K562 (cell line): ENCODE measurements around the gene KIAA1958.

Experiments used
- CHCHD3 ChIP-seq: fragments of 250-450 bp; sonication (Bioruptor Pico); IDR thresholded peaks from 2 replicates; pipeline ENCODE4 v2.1.2; 2022; ENCODE audit warnings: mild to moderate bottlenecking
- HMG20B ChIP-seq: fragments of 250-450 bp; sonication (Bioruptor Pico); IDR thresholded peaks from 2 replicates; pipeline ENCODE4 v1.5.0; 2021; ENCODE audit warnings: mild to moderate bottlenecking
- JUN ChIP-seq, 2 experiments: sonication (generic) in 1 of 2; formaldehyde crosslinking in 1 of 2; IDR thresholded peaks; 2 replicates each; pipeline versions ENCODE4 v1.6.1 to v1.8.0; 2012 to 2022; ENCODE audit warnings: borderline replicate concordance in 2 of 2, mild to moderate bottlenecking in 2 of 2, improper control_type of control experiment in 1 of 2, low read depth in 1 of 2, low read length in 1 of 2, missing genetic modification reagents in 1 of 2
- KLF10 ChIP-seq: fragments of 250-450 bp; sonication (Bioruptor Pico); IDR thresholded peaks from 2 replicates; pipeline ENCODE4 v1.6.1; 2021; ENCODE audit warnings: matching md5 sums
- RAD21 ChIP-seq, 2 experiments: fragments of 250-450 bp in 1 of 2; fragments of 450-650 bp in 1 of 2; sonication (Bioruptor Pico) in 1 of 2; formaldehyde crosslinking in 1 of 2; IDR thresholded peaks in 1 of 2; conservative IDR thresholded peaks in 1 of 2; 2 replicates each; pipeline versions ENCODE4 v1.4.0 to v1.8.0; 2020 to 2022; ENCODE audit warnings: mild to moderate bottlenecking in 2 of 2, moderate library complexity in 1 of 2
- TAF1 ChIP-seq: IDR thresholded peaks from 2 replicates; pipeline ENCODE4 v1.6.1; 2011; ENCODE audit warnings: mild to moderate bottlenecking, low read length, moderate library complexity; ENCODE audit not compliant: insufficient read depth, control insufficient read depth, severe bottlenecking; ENCODE audit errors: extremely low read depth
- ZNF384 ChIP-seq: IDR thresholded peaks from 2 replicates; pipeline ENCODE4 v1.6.1; 2012; ENCODE audit warnings: low read depth, low read length, improper control_type of control experiment
- TF ChIP-seq, protein P1 (sequence below): fragments of 450-650 bp; IDR thresholded peaks from 2 replicates; pipeline ENCODE4 v1.6.1; 2016
- TF ChIP-seq, protein P2 (sequence below), 3 experiments: IDR thresholded peaks in 2 of 3; conservative IDR thresholded peaks in 1 of 3; 2 replicates each; pipeline ENCODE4 v1.5.1; 2011 to 2012; ENCODE audit warnings: low read length in 3 of 3, mild to moderate bottlenecking in 3 of 3, control low read depth in 2 of 3, improper control_type of control experiment in 1 of 3, inconsistent platforms in 1 of 3, low read depth in 1 of 3, mixed read lengths in 1 of 3, moderate library complexity in 1 of 3; ENCODE audit not compliant: insufficient read depth in 2 of 3
- TF ChIP-seq, protein P3 (sequence below), 2 experiments: fragments of 450-650 bp; formaldehyde crosslinking in 1 of 2; IDR thresholded peaks; 2 replicates each; pipeline versions ENCODE4 v1.4.0 to v1.6.1; 2014 to 2020; ENCODE audit warnings: mild to moderate bottlenecking in 2 of 2, borderline replicate concordance in 1 of 2, low read depth in 1 of 2
- TF ChIP-seq, protein P4 (sequence below): fragments of 450-650 bp; IDR thresholded peaks from 2 replicates; pipeline ENCODE4 v1.6.1; 2016; ENCODE audit warnings: low read depth

DNA sequence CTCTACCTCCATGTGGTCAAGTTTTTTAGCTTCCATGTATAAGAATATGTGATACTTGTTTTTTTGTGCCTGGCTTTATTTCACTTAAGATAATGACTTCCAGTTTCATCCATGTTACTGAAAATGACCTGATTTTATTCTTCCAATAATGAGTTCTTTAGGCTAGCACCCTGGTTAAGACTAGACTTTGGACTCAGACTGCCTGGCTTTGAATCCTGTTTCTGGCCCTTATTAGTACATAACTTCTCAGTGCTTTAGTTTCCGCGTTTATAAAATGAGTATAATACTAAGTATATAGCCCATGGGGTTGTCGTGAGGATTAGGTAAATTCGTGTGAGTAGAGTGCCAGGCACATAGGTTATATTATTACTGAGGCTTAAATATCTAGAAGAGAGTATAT is 18.5 kb downstream of the KIAA1958 start:
- TF ChIP-seq, protein P1, sequence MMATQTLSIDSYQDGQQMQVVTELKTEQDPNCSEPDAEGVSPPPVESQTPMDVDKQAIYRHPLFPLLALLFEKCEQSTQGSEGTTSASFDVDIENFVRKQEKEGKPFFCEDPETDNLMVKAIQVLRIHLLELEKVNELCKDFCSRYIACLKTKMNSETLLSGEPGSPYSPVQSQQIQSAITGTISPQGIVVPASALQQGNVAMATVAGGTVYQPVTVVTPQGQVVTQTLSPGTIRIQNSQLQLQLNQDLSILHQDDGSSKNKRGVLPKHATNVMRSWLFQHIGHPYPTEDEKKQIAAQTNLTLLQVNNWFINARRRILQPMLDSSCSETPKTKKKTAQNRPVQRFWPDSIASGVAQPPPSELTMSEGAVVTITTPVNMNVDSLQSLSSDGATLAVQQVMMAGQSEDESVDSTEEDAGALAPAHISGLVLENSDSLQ: no peak
- TF ChIP-seq, protein P2, sequence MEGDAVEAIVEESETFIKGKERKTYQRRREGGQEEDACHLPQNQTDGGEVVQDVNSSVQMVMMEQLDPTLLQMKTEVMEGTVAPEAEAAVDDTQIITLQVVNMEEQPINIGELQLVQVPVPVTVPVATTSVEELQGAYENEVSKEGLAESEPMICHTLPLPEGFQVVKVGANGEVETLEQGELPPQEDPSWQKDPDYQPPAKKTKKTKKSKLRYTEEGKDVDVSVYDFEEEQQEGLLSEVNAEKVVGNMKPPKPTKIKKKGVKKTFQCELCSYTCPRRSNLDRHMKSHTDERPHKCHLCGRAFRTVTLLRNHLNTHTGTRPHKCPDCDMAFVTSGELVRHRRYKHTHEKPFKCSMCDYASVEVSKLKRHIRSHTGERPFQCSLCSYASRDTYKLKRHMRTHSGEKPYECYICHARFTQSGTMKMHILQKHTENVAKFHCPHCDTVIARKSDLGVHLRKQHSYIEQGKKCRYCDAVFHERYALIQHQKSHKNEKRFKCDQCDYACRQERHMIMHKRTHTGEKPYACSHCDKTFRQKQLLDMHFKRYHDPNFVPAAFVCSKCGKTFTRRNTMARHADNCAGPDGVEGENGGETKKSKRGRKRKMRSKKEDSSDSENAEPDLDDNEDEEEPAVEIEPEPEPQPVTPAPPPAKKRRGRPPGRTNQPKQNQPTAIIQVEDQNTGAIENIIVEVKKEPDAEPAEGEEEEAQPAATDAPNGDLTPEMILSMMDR (IDR thresholded peaks at IDR 0.05 in 2 of 3, conservative IDR thresholded peaks at IDR 0.05 in 1 of 3; ENCODE audit: insufficient read depth in 2 of 3, low read depth in 1 of 3, low read length in 3 of 3): no peak
- TF ChIP-seq HMG20B (CRISPR knock-in tag): no peak
- TF ChIP-seq JUN (IDR thresholded peaks at IDR 0.05; ENCODE audit: borderline replicate concordance, low read depth, low read length): no peak
- no peak for TF ChIP-seq JUN (CRISPR knock-in tag; IDR thresholded peaks at IDR 0.05; ENCODE audit: borderline replicate concordance)
- no peak for TF ChIP-seq ZNF384
- TF ChIP-seq, protein P3, sequence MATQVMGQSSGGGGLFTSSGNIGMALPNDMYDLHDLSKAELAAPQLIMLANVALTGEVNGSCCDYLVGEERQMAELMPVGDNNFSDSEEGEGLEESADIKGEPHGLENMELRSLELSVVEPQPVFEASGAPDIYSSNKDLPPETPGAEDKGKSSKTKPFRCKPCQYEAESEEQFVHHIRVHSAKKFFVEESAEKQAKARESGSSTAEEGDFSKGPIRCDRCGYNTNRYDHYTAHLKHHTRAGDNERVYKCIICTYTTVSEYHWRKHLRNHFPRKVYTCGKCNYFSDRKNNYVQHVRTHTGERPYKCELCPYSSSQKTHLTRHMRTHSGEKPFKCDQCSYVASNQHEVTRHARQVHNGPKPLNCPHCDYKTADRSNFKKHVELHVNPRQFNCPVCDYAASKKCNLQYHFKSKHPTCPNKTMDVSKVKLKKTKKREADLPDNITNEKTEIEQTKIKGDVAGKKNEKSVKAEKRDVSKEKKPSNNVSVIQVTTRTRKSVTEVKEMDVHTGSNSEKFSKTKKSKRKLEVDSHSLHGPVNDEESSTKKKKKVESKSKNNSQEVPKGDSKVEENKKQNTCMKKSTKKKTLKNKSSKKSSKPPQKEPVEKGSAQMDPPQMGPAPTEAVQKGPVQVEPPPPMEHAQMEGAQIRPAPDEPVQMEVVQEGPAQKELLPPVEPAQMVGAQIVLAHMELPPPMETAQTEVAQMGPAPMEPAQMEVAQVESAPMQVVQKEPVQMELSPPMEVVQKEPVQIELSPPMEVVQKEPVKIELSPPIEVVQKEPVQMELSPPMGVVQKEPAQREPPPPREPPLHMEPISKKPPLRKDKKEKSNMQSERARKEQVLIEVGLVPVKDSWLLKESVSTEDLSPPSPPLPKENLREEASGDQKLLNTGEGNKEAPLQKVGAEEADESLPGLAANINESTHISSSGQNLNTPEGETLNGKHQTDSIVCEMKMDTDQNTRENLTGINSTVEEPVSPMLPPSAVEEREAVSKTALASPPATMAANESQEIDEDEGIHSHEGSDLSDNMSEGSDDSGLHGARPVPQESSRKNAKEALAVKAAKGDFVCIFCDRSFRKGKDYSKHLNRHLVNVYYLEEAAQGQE (IDR thresholded peaks at IDR 0.05; ENCODE audit: borderline replicate concordance): no peak
- TF ChIP-seq, protein P3 (CRISPR knock-in tag; IDR thresholded peaks at IDR 0.05; ENCODE audit: low read depth): no peak
- TF ChIP-seq KLF10 (CRISPR knock-in tag): no peak
- TF ChIP-seq RAD21 (CRISPR knock-in tag; conservative IDR thresholded peaks at IDR 0.05 in 1 of 2, IDR thresholded peaks at IDR 0.05 in 1 of 2): no peak
- TF ChIP-seq, protein P4, sequence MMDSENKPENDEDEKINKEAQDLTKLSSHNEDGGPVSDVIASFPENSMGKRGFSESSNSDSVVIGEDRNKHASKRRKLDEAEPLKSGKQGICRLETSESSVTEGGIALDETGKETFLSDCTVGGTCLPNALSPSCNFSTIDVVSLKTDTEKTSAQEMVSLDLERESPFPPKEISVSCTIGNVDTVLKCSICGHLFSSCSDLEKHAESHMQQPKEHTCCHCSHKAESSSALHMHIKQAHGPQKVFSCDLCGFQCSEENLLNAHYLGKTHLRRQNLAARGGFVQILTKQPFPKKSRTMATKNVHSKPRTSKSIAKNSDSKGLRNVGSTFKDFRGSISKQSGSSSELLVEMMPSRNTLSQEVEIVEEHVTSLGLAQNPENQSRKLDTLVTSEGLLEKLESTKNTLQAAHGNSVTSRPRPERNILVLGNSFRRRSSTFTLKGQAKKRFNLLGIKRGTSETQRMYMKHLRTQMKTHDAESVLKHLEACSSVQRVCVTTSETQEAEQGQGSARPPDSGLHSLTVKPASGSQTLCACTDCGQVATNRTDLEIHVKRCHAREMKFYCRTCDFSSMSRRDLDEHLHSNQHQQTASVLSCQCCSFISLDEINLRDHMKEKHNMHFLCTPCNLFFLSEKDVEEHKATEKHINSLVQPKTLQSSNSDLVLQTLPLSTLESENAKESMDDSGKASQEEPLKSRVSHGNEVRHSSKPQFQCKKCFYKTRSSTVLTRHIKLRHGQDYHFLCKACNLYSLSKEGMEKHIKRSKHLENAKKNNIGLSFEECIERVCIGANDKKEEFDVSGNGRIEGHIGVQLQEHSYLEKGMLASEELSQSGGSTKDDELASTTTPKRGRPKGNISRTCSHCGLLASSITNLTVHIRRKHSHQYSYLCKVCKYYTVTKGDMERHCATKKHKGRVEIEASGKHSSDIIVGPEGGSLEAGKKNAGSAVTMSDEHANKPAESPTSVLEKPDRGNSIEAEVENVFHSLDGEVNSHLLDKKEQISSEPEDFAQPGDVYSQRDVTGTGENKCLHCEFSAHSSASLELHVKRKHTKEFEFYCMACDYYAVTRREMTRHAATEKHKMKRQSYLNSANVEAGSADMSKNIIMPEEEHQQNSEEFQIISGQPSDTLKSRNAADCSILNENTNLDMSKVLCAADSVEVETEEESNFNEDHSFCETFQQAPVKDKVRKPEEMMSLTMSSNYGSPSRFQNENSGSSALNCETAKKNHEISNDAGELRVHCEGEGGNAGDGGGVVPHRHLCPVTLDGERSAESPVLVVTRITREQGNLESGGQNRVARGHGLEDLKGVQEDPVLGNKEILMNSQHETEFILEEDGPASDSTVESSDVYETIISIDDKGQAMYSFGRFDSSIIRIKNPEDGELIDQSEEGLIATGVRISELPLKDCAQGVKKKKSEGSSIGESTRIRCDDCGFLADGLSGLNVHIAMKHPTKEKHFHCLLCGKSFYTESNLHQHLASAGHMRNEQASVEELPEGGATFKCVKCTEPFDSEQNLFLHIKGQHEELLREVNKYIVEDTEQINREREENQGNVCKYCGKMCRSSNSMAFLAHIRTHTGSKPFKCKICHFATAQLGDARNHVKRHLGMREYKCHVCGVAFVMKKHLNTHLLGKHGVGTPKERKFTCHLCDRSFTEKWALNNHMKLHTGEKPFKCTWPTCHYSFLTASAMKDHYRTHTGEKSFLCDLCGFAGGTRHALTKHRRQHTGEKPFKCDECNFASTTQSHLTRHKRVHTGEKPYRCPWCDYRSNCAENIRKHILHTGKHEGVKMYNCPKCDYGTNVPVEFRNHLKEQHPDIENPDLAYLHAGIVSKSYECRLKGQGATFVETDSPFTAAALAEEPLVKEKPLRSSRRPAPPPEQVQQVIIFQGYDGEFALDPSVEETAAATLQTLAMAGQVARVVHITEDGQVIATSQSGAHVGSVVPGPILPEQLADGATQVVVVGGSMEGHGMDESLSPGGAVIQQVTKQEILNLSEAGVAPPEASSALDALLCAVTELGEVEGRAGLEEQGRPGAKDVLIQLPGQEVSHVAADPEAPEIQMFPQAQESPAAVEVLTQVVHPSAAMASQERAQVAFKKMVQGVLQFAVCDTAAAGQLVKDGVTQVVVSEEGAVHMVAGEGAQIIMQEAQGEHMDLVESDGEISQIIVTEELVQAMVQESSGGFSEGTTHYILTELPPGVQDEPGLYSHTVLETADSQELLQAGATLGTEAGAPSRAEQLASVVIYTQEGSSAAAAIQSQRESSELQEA: no peak
- no peak for TF ChIP-seq TAF1
- no peak for TF ChIP-seq CHCHD3 (CRISPR knock-in tag)
